Endothelial cell (in vitro differentiated cells): ENCODE data around the gene ATR. TPM values are rescaled to one million over a fixed set of nuclear protein-coding genes. Genes with fewer than 3 reads are reported as not detected.
"Not testable (repeated sequence)": the region's sequence is repeated elsewhere in the genome, so short reads cannot be mapped to it uniquely, and the experiment has no call there.

Experiments
- DNase-seq: peaks from one replicate; pipeline ENCODE4 v3.0.0; 2021; ENCODE audit warnings: low spot score
- H3K27ac Mint-ChIP-seq: one replicate; pipeline ENCODE4 v1.8.0; 2021; ENCODE audit warnings: mixed read lengths, inconsistent platforms; ENCODE audit not compliant: unreplicated experiment
- H3K27me3 Mint-ChIP-seq: one replicate; pipeline ENCODE4 v1.8.0; 2021; ENCODE audit warnings: mild to moderate bottlenecking, moderate library complexity, mixed read lengths, inconsistent platforms; ENCODE audit not compliant: unreplicated experiment
- H3K36me3 Mint-ChIP-seq: one replicate; pipeline ENCODE4 v1.8.0; 2021; ENCODE audit warnings: mild to moderate bottlenecking, low read depth, mixed read lengths, inconsistent platforms; ENCODE audit not compliant: unreplicated experiment
- H3K4me1 Mint-ChIP-seq: one replicate; pipeline ENCODE4 v1.8.0; 2021; ENCODE audit warnings: mild to moderate bottlenecking, mixed read lengths, inconsistent platforms; ENCODE audit not compliant: unreplicated experiment
- H3K4me3 Mint-ChIP-seq: one replicate; pipeline ENCODE4 v1.8.0; 2021; ENCODE audit warnings: mild to moderate bottlenecking, mixed read lengths, inconsistent platforms; ENCODE audit not compliant: unreplicated experiment
- H3K9me3 Mint-ChIP-seq: one replicate; pipeline ENCODE4 v1.8.0; 2021; ENCODE audit warnings: mixed read lengths, inconsistent platforms; ENCODE audit not compliant: unreplicated experiment
- CTCF ChIP-seq: fragments of 200-600 bp; sonication (generic); IDR thresholded peaks from one replicate; pipeline ENCODE4 v1.5.0; 2021; ENCODE audit warnings: antibody characterized with exemption; ENCODE audit not compliant: unreplicated experiment
- total RNA-seq: library from RNA; stranded (reverse); fragmentation: NEBNext Ultra II Directional; extraction: Animal tissue kit (Norgen Biotek cat#: 25700); gene quantifications from one replicate; pipeline ENCODE4 v1.2.1, GENCODE V29; 2021; ENCODE audit not compliant: unreplicated experiment

The ATR gene
- total RNA-seq, 1 donor from 2014 or later: 17.8 TPM

- Mint-ChIP-seq H3K27me3 (peaks cover 2% of the 10 kb centered on the region), H3K36me3 (no peaks in the 10 kb centered on the region), H3K27ac (no peak overlapping the region), H3K9me3 (no peaks in the 10 kb centered on the region), H3K4me1 (no peaks in the 10 kb centered on the region), H3K4me3 (no peak overlapping the region)
- no peak for TF ChIP-seq CTCF
- no peak for DNase-seq
Measured at GRCh38 chr3:142613491-142613890, 35.0 kb upstream of the ATR start.

GRCh38 chr3:142611206-142611605 lies 32.7 kb upstream of the ATR start:
- no peak for DNase-seq
- no peaks in the 10 kb centered on the region for H3K9me3 Mint-ChIP-seq
- no peak for TF ChIP-seq CTCF
- no peaks in the 10 kb centered on the region for H3K27me3 Mint-ChIP-seq
- no peaks in the 10 kb centered on the region for H3K36me3 Mint-ChIP-seq
- no peaks in the 10 kb centered on the region for H3K4me1 Mint-ChIP-seq
- no peak overlapping the region for H3K4me3 Mint-ChIP-seq
- H3K27ac Mint-ChIP-seq: no peak overlapping the region

GRCh38 chr3:142609136-142609535 lies 30.6 kb upstream of the ATR start:
- Mint-ChIP-seq H3K4me3 (no peak overlapping the region), H3K27me3 (no peaks in the 10 kb centered on the region), H3K4me1 (peaks cover 5% of the 10 kb centered on the region), H3K36me3 (no peaks in the 10 kb centered on the region), H3K27ac (no peak overlapping the region), H3K9me3 (no peaks in the 10 kb centered on the region)
- no peak for DNase-seq
- TF ChIP-seq CTCF: no peak

GRCh38 chr3:142608631-142609030 lies 30.1 kb upstream of the ATR start:
- DNase-seq: no peak
- no peak overlapping the region for H3K27ac Mint-ChIP-seq
- H3K4me3 Mint-ChIP-seq: no peak overlapping the region
- no peaks in the 10 kb centered on the region for H3K27me3 Mint-ChIP-seq
- peaks cover 8% of the 10 kb centered on the region for H3K4me1 Mint-ChIP-seq
- no peak for TF ChIP-seq CTCF
- no peaks in the 10 kb centered on the region for H3K36me3 Mint-ChIP-seq
- no peaks in the 10 kb centered on the region for H3K9me3 Mint-ChIP-seq

- Mint-ChIP-seq H3K27me3 (peaks cover 2% of the 10 kb centered on the region), H3K4me1 (peaks cover 8% of the 10 kb centered on the region), H3K4me3 (no peak overlapping the region), H3K9me3 (no peaks in the 10 kb centered on the region), H3K27ac (no peak overlapping the region), H3K36me3 (no peaks in the 10 kb centered on the region)
- DNase-seq: no peak
- no peak for TF ChIP-seq CTCF
Measured at GRCh38 chr3:142604940-142605339, 26.4 kb upstream of the ATR start.

- H3K27ac Mint-ChIP-seq, H3K27me3 Mint-ChIP-seq, DNase-seq, H3K4me3 Mint-ChIP-seq, H3K9me3 Mint-ChIP-seq, H3K36me3 Mint-ChIP-seq, H3K4me1 Mint-ChIP-seq: not testable (repeated sequence)
Measured at GRCh38 chr3:142603386-142603705, 24.8 kb upstream of the ATR start.
